GM18507 (cell line): Measurements from ENCODE around the gene HNRNPA2B1.
"Not testable (repeated sequence)": the region's sequence is repeated elsewhere in the genome, so short reads cannot be mapped to it uniquely, and the experiment has no call there.

Source experiments
- DNase-seq: peaks from one replicate; pipeline ENCODE4 v3.0.0; 2011; ENCODE audit warnings: low read depth; ENCODE audit not compliant: insufficient read length; ENCODE audit errors: extremely low spot score
- FAIRE-seq: peaks from 2 replicates; lab custom pipeline; 2011; peaks lifted over from hg19 to GRCh38; lab: Jason Lieb, UNC

The HNRNPA2B1 gene

GRCh38 chr7:26151953-26152781 lies 48.4 kb downstream of the HNRNPA2B1 start, which contains the start of gene NFE2L3:
TSS of gene NFE2L3 (plus strand) at chr7:26152198. CDS start at chr7:26152499, 301 bp downstream.
- peak; percentile 86 for FAIRE-seq
- DNase-seq = peak; percentile 78

GRCh38 chr7:26151650-26151952 lies 48.9 kb downstream of the HNRNPA2B1 start:
- FAIRE-seq = no peak

GRCh38 chr7:26151096-26151495 lies 49.5 kb downstream of the HNRNPA2B1 start:
- DNase-seq (no peak), FAIRE-seq (no peak)

More at GRCh38 chr7:26151650-26151952, 48.9 kb downstream of the HNRNPA2B1 start:
- DNase-seq = no peak

DNA sequence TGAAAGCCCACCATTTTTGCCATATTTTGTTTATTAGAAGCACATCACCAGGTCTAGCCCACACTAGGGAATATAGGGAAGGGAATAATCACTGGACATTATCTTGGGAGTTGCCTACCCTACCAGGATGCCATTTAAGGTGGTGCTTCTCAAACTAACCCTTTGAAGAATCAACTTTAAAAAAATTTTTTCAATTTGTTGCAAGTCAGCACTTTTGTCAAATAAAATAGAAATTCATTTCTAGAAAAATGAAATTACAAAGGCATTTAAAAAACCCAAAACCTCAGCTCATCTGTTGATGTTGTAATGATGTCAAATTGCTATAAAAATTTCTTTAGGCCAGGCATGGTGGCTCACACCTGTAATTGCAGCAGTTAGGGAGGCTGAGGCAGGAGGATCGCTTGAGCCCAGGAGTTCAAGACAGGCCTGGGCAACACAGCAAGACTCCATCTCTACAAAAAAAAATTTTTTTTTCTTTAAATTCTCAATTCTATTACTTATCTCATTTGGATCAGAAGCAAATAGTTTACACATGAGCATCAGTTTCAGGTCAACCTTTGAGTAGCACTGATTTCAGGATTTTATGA lies 51.1 kb downstream of the HNRNPA2B1 start:
- DNase-seq (no peak), FAIRE-seq (no peak)

- FAIRE-seq, DNase-seq: not testable (repeated sequence)
Measured at GRCh38 chr7:26148307-26148700, 52.2 kb downstream of the HNRNPA2B1 start.

DNA sequence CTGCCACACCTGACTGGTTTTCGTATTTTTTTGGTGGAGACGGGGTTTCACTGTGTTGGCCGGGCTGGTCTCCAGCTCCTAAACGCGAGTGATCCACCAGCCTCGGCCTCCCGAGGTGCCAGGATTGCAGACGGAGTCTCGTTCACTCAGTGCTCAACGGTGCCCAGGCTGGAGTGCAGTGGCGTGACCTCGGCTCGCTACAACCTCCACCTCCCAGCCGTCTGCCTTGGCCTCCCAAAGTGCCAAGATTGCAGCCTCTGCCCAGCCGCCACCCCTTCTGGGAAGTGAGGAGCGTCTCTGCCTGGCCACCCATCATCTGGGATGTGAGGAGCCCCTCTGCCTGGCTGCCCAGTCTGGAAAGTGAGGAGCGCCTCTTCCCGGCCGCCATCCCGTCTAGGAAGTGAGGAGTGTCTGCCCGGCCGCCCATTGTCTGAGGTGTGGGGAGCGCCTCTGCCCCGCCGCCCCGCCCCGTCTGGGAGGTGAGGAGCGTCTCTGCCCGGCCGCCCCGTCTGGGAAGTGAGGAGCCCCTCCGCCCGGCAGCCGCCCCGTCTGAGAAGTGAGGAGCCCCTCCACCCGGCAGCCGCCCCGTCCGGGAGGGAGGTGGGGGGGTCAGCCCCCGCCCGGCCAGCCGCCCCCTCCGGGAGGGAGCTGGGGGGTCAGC lies 52.8 kb downstream of the HNRNPA2B1 start:
- DNase-seq, FAIRE-seq: not testable (repeated sequence)

DNA sequence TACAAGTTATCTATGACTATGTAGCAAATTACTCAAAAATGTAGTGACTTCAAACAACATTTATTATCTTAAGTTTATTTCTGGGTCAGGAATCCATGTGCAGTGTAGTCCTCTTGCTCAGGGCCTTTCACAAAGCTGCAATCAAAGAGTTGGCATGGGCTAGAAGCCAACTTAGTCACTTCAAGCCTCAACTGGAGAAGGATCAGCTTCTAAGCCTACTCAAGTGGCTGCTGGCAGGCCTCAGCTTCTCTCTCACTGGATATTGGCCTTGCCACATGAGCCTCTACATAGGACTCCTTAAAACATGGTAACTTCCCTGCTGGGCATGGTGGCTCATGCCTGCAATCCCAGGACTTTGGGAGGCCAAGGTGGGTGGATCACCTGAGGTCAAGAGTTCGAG lies 53.5 kb downstream of the HNRNPA2B1 start:
- DNase-seq (no peak), FAIRE-seq (no peak)

GRCh38 chr7:26145238-26145637 lies 55.3 kb downstream of the HNRNPA2B1 start:
- FAIRE-seq (no peak), DNase-seq (no peak)

GRCh38 chr7:26144184-26145080 lies 56.1 kb downstream of the HNRNPA2B1 start:
- FAIRE-seq (no peak), DNase-seq (no peak)

DNA sequence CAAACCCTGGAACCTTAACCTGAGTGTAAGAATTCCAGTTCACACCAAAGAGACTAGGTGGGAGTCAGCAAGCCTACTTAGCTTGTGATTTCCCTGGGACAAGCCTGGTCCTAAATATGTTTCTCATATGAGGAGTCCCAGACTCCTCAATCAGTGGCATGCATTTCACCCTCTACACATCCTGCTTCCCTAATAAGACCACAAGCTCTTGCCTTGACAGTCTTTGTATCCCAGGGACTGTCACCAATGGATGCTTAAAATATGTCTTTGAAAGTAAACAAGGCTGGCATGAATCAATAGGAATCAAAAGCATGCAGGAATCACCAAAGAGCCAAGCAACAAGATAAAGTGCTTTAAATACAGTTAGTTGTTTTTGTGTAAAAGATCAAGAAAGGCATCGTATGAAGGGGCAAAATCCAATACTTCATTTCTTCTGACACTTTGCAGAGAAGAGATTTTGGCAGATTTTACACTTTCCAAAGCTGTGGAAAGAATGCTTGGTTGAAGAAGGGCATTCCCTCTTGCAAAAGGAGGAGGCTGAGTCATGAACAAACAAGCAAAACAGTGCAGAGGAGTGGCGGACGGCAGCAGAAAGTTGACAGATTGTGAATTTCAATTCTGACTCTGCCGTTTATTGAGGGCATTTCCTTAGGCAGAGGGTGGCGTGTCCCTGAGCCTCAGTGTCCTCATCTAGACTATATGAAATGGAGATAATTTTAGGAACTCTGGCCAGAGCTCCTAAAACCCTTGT lies 57.1 kb downstream of the HNRNPA2B1 start:
- DNase-seq = no peak

DNA sequence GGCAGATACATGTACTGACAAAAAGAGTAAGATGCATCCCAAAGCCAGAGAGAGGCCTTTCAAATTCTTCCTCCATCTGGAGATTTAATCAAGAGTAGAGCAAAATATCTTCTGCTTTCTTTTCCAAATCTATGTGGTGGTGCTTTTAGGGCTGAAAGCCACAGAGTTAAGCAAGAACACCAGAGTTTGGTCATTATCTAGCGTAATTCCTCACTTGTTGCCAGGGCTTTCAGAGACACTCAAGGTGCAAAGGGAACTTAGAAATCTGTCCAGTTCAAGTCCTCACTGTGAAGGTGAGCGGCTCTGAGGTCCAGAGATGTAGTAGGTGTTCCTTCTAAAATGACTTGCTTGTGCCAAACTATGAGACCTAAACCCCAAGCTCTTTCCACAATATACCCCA lies 59.5 kb downstream of the HNRNPA2B1 start:
- FAIRE-seq = no peak
- DNase-seq = no peak

More for the DNA sequence above, 57.1 kb downstream of the HNRNPA2B1 start:
- FAIRE-seq = no peak

GRCh38 chr7:26140380-26140779 lies 60.2 kb downstream of the HNRNPA2B1 start:
- FAIRE-seq (no peak), DNase-seq (no peak)
